Erythroblast (primary cell): ENCODE data around the gene DHRS3.

Source experiments
- GATA1 ChIP-seq: IDR thresholded peaks from 2 replicates; pipeline ENCODE4 v1.6.1; 2011; ENCODE audit warnings: low read depth, mild to moderate bottlenecking, control low read depth, low read length, moderate library complexity
- POLR2A ChIP-seq: IDR thresholded peaks from 2 replicates; pipeline ENCODE4 v1.6.1; 2011; ENCODE audit warnings: mild to moderate bottlenecking, low read length

GRCh38 chr1:12551584-12551983 lies 66.4 kb downstream of the DHRS3 start:
- TF ChIP-seq POLR2A, result no peak
- TF ChIP-seq GATA1, result no peak
